T-cell (primary cell): ENCODE results near the gene GBP3. TPM values are rescaled to one million over a fixed set of nuclear protein-coding genes. Genes with fewer than 3 reads are reported as not detected.

Source experiments
- ATAC-seq, 4 experiments: fragments of 200-7000 bp in 3 of 4; fragments of 150-1000 bp in 1 of 4; cut with Tn5 transposase; replicated peaks in 1 of 4; 1 replicate in 3 of 4; 2 replicates in 1 of 4; pipeline ENCODE4 v1.10.0; 2021; ENCODE audit warnings: moderate library complexity in 3 of 4, mild to moderate bottlenecking in 2 of 4, moderate number of reproducible peaks in 1 of 4
- CTCF ChIA-PET, 2 donors: fragments of 300-600 bp; sonication (Branson Sonifier 250); formaldehyde crosslinking; loops; one replicate each; lab custom pipeline; 2022; ENCODE audit warnings: antibody characterized with exemption in 2 of 2; lab: Charles Lee
- POLR2A ChIA-PET, 2 donors: fragments of 300-600 bp; sonication (Branson Sonifier 250); formaldehyde crosslinking; loops; one replicate each; lab custom pipeline; 2022; ENCODE audit warnings: antibody characterized with exemption in 2 of 2; lab: Charles Lee
- DNase-seq, 35 experiments: peaks; one replicate each; pipeline versions ENCODE4 v3.0.0 to v3.0.0-alpha.2; 2013 to 2023
- H3K27ac ChIP-seq: one replicate; pipeline ENCODE4 v1.5.1; 2013; ENCODE audit warnings: low read length
- H3K27me3 ChIP-seq, 2 experiments: replicated peaks in 1 of 2; 1 replicate in 1 of 2; 2 replicates in 1 of 2; pipeline versions ENCODE4 v1.6.1 to v1.7.0; 2013; ENCODE audit warnings: low read length in 1 of 2, mixed read lengths in 1 of 2; ENCODE audit not compliant: control insufficient read depth in 2 of 2, insufficient read depth in 2 of 2; ENCODE audit errors: extremely low read depth in 1 of 2
- H3K36me3 ChIP-seq, 2 donors: 1 replicate in 1 of 2; 2 replicates in 1 of 2; pipeline versions ENCODE4 v1.6.1 to v1.7.0; 2013; ENCODE audit warnings: low read length in 1 of 2; ENCODE audit not compliant: control insufficient read depth in 2 of 2, insufficient read depth in 1 of 2; ENCODE audit errors: extremely low read depth in 1 of 2
- H3K4me1 ChIP-seq, 2 experiments: 1 replicate in 1 of 2; 2 replicates in 1 of 2; pipeline versions ENCODE4 v1.6.1 to v1.7.0; 2013; ENCODE audit warnings: low read length in 2 of 2, mixed read lengths in 1 of 2; ENCODE audit not compliant: insufficient read depth in 2 of 2, control insufficient read depth in 1 of 2; ENCODE audit errors: extremely low read depth in 1 of 2
- H3K4me3 ChIP-seq, 2 donors: 1 replicate in 1 of 2; 2 replicates in 1 of 2; pipeline versions ENCODE4 v1.5.1 to v1.7.0; 2013; ENCODE audit warnings: mild to moderate bottlenecking in 2 of 2, low read length in 1 of 2, moderate library complexity in 1 of 2; ENCODE audit not compliant: control insufficient read depth in 1 of 2; ENCODE audit errors: extremely low read depth in 1 of 2
- H3K9me3 ChIP-seq: 2 replicates; pipeline ENCODE4 v1.7.0; 2013
- H3K27ac Mint-ChIP-seq, 2 donors: one replicate each; pipeline ENCODE4 v1.8.0; 2020 to 2021; ENCODE audit warnings: mild to moderate bottlenecking in 2 of 2, mixed read lengths in 2 of 2
- H3K27me3 Mint-ChIP-seq, 2 donors: one replicate each; pipeline ENCODE4 v1.8.0; 2021 to 2022; ENCODE audit warnings: mixed read lengths in 2 of 2
- H3K36me3 Mint-ChIP-seq: one replicate; pipeline ENCODE4 v1.8.0; 2021; ENCODE audit warnings: mixed read lengths
- H3K4me1 Mint-ChIP-seq, 3 donors: one replicate each; pipeline ENCODE4 v1.8.0; 2020 to 2022; ENCODE audit warnings: mixed read lengths in 3 of 3, mild to moderate bottlenecking in 1 of 3
- H3K4me3 Mint-ChIP-seq, 3 donors: one replicate each; pipeline ENCODE4 v1.8.0; 2020 to 2022; ENCODE audit warnings: mild to moderate bottlenecking in 3 of 3, mixed read lengths in 3 of 3, moderate library complexity in 3 of 3
- H3K9me3 Mint-ChIP-seq, 3 donors: one replicate each; pipeline ENCODE4 v1.8.0; 2020 to 2022; ENCODE audit warnings: mixed read lengths in 3 of 3
- WGBS: methylation state at CpG from one replicate; pipeline ENCODE4 v1.1.5; 2013; ENCODE audit warnings: missing lambda C conversion rate; ENCODE audit not compliant: insufficient coverage; 5-methylcytosine and 5-hydroxymethylcytosine counted together
- total RNA-seq, 35 experiments: library from RNA in 6 of 35; stranded (reverse) in 6 of 35; fragments of 120-200 nt in 1 of 35; gene quantifications; one replicate each; pipeline versions ENCODE4 v1.2.1 to v1.2.4 and lab custom pipeline; 2013 to 2026

Gene GBP3
- total RNA-seq: 10 to 100 TPM; 26.7 to 52.0 (median 39.2) TPM
- total RNA-seq (2013): 53.7 TPM
- total RNA-seq (lab: John Stamatoyannopoulos, UW): 5.3 to 118 (median 48.0) reads per million in 29 experiments

- Histone ChIP-seq H3K36me3 (peaks cover 7 to 24% of the 10 kb centered on the region in 2 donors), H3K9me3 (peaks cover 4% of the 10 kb centered on the region), H3K27ac (peak within 1 kb of the TSS; percentile 88), H3K27me3 (no peaks in the 10 kb centered on the region), H3K4me3 (peak within 1 kb of the TSS; percentile 57 to 77), H3K4me1 (peaks cover 14 to 26% of the 10 kb centered on the region in 2 experiments)
- no peaks in the 10 kb centered on the region for H3K27me3 Mint-ChIP-seq
- DNase-seq (peak in 4 of 35 experiments; percentile 1 to 64 (median 10)), ATAC-seq (peak; percentile 70 to 82 (median 77))
- H3K4me1 Mint-ChIP-seq: peaks cover 43 to 58% (median 54%) of the 10 kb centered on the region in 3 donors
- POLR2A ChIA-PET: interaction anchor here (0.5 to 1.7 kb wide), 11 partner anchors 12 to 475 kb away, joined by 3 to 10 read pairs (median 3); partner anchors contain the start of gene GBP1 (in 1 of the 2)
- H3K36me3 Mint-ChIP-seq: peaks cover 44% of the 10 kb centered on the region
- WGBS: 0% methylated on average over 1 of the region's 5 CpGs
- H3K27ac Mint-ChIP-seq: peak within 1 kb of the TSS; percentile 95 to 97
- H3K9me3 Mint-ChIP-seq: peaks cover 5 to 11% (median 11%) of the 10 kb centered on the region in 3 donors
- peak within 1 kb of the TSS; percentile 80 to 96 (median 92) for H3K4me3 Mint-ChIP-seq
- CTCF ChIA-PET: interaction anchor here (0.6 to 2.3 kb wide), 10 partner anchors 24 to 339 kb away, joined by 3 to 15 read pairs (median 6); no protein-coding TSS in a partner anchor
These were observed at the start of gene GBP3 for GRCh38 chr1:89022167-89022959. TSS of gene GBP3 (minus strand) at chr1:89022866. CDS start at chr1:89020721, 2,145 bp downstream.

GRCh38 chr1:89070509-89070908, 47.8 kb upstream of the GBP3 start:
- Mint-ChIP-seq H3K4me1 (peaks cover 25 to 32% (median 29%) of the 10 kb centered on the region in 3 donors), H3K27ac (peak overlapping the region; percentile 87 to 97), H3K36me3 (peaks cover 4% of the 10 kb centered on the region), H3K4me3 (peak overlapping the region; percentile 77 to 86 (median 82)), H3K27me3 (no peaks in the 10 kb centered on the region), H3K9me3 (peaks cover 4 to 14% (median 11%) of the 10 kb centered on the region in 3 donors)
- Histone ChIP-seq H3K4me3 (peak overlapping the region in 1 of 2 donors; percentile 50), H3K9me3 (no peaks in the 10 kb centered on the region), H3K36me3 (no peaks in the 10 kb centered on the region), H3K27ac (no peak overlapping the region), H3K4me1 (peaks cover 7 to 8% of the 10 kb centered on the region in 2 experiments), H3K27me3 (no peaks in the 10 kb centered on the region)
- ChIA-PET CTCF (interaction anchor here (0.8 to 2.1 kb wide), 5 partner anchors 72 to 288 kb away, joined by 3 to 7 read pairs (median 4); partner anchors contain the start of gene GBP4 (in 1 of the 2)), POLR2A (no interaction called here)
- no CpG with 5 or more reads among the region's 1 CpG for WGBS
- DNase-seq (no peak), ATAC-seq (peak in 1 of 4 experiments; percentile 17)

GRCh38 chr1:89069951-89070350, 47.3 kb upstream of the GBP3 start:
- Histone ChIP-seq H3K4me3 (peak overlapping the region; percentile 23 to 50), H3K27ac (peak overlapping the region; percentile 79), H3K4me1 (peaks cover 9 to 11% of the 10 kb centered on the region in 2 experiments), H3K9me3 (no peaks in the 10 kb centered on the region), H3K36me3 (no peaks in the 10 kb centered on the region), H3K27me3 (no peaks in the 10 kb centered on the region)
- Mint-ChIP-seq H3K4me1 (peaks cover 25 to 33% (median 32%) of the 10 kb centered on the region in 3 donors), H3K27me3 (no peaks in the 10 kb centered on the region), H3K36me3 (peaks cover 4% of the 10 kb centered on the region), H3K27ac (peak overlapping the region; percentile 87 to 97), H3K9me3 (peaks cover 4 to 14% (median 11%) of the 10 kb centered on the region in 3 donors), H3K4me3 (peak overlapping the region; percentile 77 to 86 (median 82))
- ATAC-seq: no peak
- WGBS: no CpG with 5 or more reads among the region's 2 CpGs
- DNase-seq: peak in 1 of 35 experiments; percentile 57
- POLR2A ChIA-PET: interaction anchor here (0.5 to 0.7 kb wide), 4 partner anchors 14 to 162 kb away, joined by 3 to 7 read pairs (median 3); no protein-coding TSS in a partner anchor
- CTCF ChIA-PET: interaction anchor here (0.6 to 2.1 kb wide), 12 partner anchors 11 to 365 kb away, joined by 3 to 7 read pairs (median 4); partner anchors contain the start of genes GBP4 (in 1 of the 2) and GBP5 (in 1 of the 2)

- H3K4me1 Mint-ChIP-seq: peaks cover 38 to 45% (median 39%) of the 10 kb centered on the region in 3 donors
- ATAC-seq (no peak), DNase-seq (no peak)
- H3K27me3 Mint-ChIP-seq: no peaks in the 10 kb centered on the region
- H3K4me3 ChIP-seq: no peak overlapping the region
- no peaks in the 10 kb centered on the region for H3K9me3 ChIP-seq
- H3K36me3 ChIP-seq: no peaks in the 10 kb centered on the region
- no peak overlapping the region for H3K4me3 Mint-ChIP-seq
- peaks cover 0 to 1% (median 0%) of the 10 kb centered on the region in 3 donors for H3K9me3 Mint-ChIP-seq
- no peaks in the 10 kb centered on the region for H3K36me3 Mint-ChIP-seq
- H3K4me1 ChIP-seq: peaks cover 9 to 18% of the 10 kb centered on the region in 2 experiments
- H3K27ac ChIP-seq: no peak overlapping the region
- H3K27ac Mint-ChIP-seq: peak overlapping the region in 1 of 2 donors; percentile 67
- ChIA-PET POLR2A (interaction anchor here in 1 of 2 donors (0.6 kb wide), 3 partner anchors 59 to 876 kb away, joined by 3 to 6 read pairs (median 3); no protein-coding TSS in a partner anchor), CTCF (interaction anchor here (0.6 to 1.2 kb wide), 3 partner anchors 20 to 326 kb away, joined by 3 to 4 read pairs (median 3); no protein-coding TSS in a partner anchor)
- no peaks in the 10 kb centered on the region for H3K27me3 ChIP-seq
These were observed 45.6 kb upstream of the GBP3 start for GRCh38 chr1:89068291-89068690.

GRCh38 chr1:89065079-89065868, 42.6 kb upstream of the GBP3 start, which contains the start of gene GBP1:
TSS of gene GBP1 (minus strand) at chr1:89065208. CDS start at chr1:89063234, 1,974 bp downstream.
- peaks cover 10 to 27% of the 10 kb centered on the region in 2 experiments for H3K4me1 ChIP-seq
- WGBS: no CpG with 5 or more reads among the region's 4 CpGs
- H3K9me3 ChIP-seq: no peaks in the 10 kb centered on the region
- DNase-seq (peak in 7 of 35 experiments; percentile 5 to 69 (median 15)), ATAC-seq (peak; percentile 78 to 87 (median 82))
- H3K36me3 ChIP-seq: peaks cover 0 to 10% of the 10 kb centered on the region in 2 donors
- H3K9me3 Mint-ChIP-seq: no peaks in the 10 kb centered on the region
- peaks cover 25% of the 10 kb centered on the region for H3K36me3 Mint-ChIP-seq
- peak within 1 kb of the TSS; percentile 97 to 99 for H3K27ac Mint-ChIP-seq
- peak within 1 kb of the TSS; percentile 94 to 98 (median 96) for H3K4me3 Mint-ChIP-seq
- H3K27me3 Mint-ChIP-seq: no peaks in the 10 kb centered on the region
- ChIA-PET CTCF (interaction anchor here (0.5 to 1.7 kb wide), 15 partner anchors 18 to 389 kb away, joined by 3 to 13 read pairs (median 3); partner anchors contain the start of genes GBP4 (in 1 of the 2) and GBP5 (in 1 of the 2)), POLR2A (interaction anchor here (0.6 to 1.6 kb wide), 9 partner anchors 43 to 542 kb away, joined by 3 to 11 read pairs (median 3); partner anchors contain the start of gene GBP5 (in 1 of the 2))
- peaks cover 61 to 70% (median 64%) of the 10 kb centered on the region in 3 donors for H3K4me1 Mint-ChIP-seq
- peak within 1 kb of the TSS; percentile 70 to 77 for H3K4me3 ChIP-seq
- H3K27ac ChIP-seq: peak within 1 kb of the TSS; percentile 93
- H3K27me3 ChIP-seq: no peaks in the 10 kb centered on the region
